H1 (cell line): Measurements from ENCODE around the gene PLCB4. TPM values are rescaled to one million over a fixed set of nuclear protein-coding genes. Genes with fewer than 3 reads are reported as not detected.
A peak's percentile ranks its signal among the peaks of the same experiment; 100 is the strongest.

Experiments used
- CTCF ChIA-PET: fragments of 300-600 bp; sonication (Branson Sonifier 250); formaldehyde crosslinking; loops from one replicate; lab custom pipeline; 2021; ENCODE audit not compliant: partially characterized antibody; lab: Charles Lee
- POLR2A ChIA-PET: fragments of 300-600 bp; sonication (Branson Sonifier 250); formaldehyde crosslinking; loops from one replicate; lab custom pipeline; 2021; ENCODE audit warnings: inconsistent platforms; ENCODE audit not compliant: partially characterized antibody; lab: Charles Lee
- DNase-seq, 2 experiments: peaks; one replicate each; pipeline versions ENCODE4 v3.0.0 to v3.0.0-alpha.2; 2010 to 2022; ENCODE audit warnings: low spot score in 2 of 2, low read depth in 1 of 2, mixed read lengths in 1 of 2
- FAIRE-seq: peaks from 2 replicates; lab custom pipeline; 2011; peaks lifted over from hg19 to GRCh38; lab: Jason Lieb, UNC
- H2AFZ ChIP-seq: 2 replicates; pipeline ENCODE4 v1.8.1; 2012; ENCODE audit warnings: low read length, inconsistent platforms
- H2AK5ac ChIP-seq: 2 replicates; pipeline ENCODE4 v1.6.1; 2013; ENCODE audit warnings: low read depth, low read length
- H2BK120ac ChIP-seq: replicated peaks from 2 replicates; pipeline ENCODE3; 2013; ENCODE audit warnings: low read depth, low read length, inconsistent platforms
- H2BK12ac ChIP-seq: 2 replicates; pipeline ENCODE4 v1.6.1; 2013; ENCODE audit warnings: low read depth, low read length
- H2BK15ac ChIP-seq: 2 replicates; pipeline ENCODE4 v1.6.1; 2013; ENCODE audit warnings: low read length
- H2BK20ac ChIP-seq: 2 replicates; pipeline ENCODE4 v1.6.1; 2013; ENCODE audit warnings: low read length
- H2BK5ac ChIP-seq: 2 replicates; pipeline ENCODE4 v1.6.1; 2013; ENCODE audit warnings: low read depth, low read length
- H3K14ac ChIP-seq: 2 replicates; pipeline ENCODE4 v1.6.1; 2013; ENCODE audit warnings: inconsistent platforms; ENCODE audit not compliant: insufficient read length
- H3K18ac ChIP-seq: 2 replicates; pipeline ENCODE4 v1.6.1; 2013; ENCODE audit warnings: low read length; ENCODE audit errors: extremely low read depth
- H3K23ac ChIP-seq: 2 replicates; pipeline ENCODE4 v1.6.1; 2013; ENCODE audit warnings: inconsistent platforms; ENCODE audit not compliant: insufficient read length
- H3K23me2 ChIP-seq: 2 replicates; pipeline ENCODE4 v1.6.1; 2013; ENCODE audit warnings: low read depth, low read length
- H3K27ac ChIP-seq: 2 replicates; pipeline ENCODE4 v1.6.1; 2011; ENCODE audit warnings: low read depth, low read length, inconsistent platforms
- H3K27me3 ChIP-seq, 4 experiments: replicated peaks in 1 of 4; 1 replicate in 1 of 4; 2 replicates in 3 of 4; pipeline versions ENCODE4 v1.6.1 to v1.8.1; 2011 to 2013; ENCODE audit warnings: low read length in 3 of 4, mild to moderate bottlenecking in 3 of 4, inconsistent platforms in 2 of 4, mixed read lengths in 2 of 4, moderate library complexity in 1 of 4; ENCODE audit not compliant: control insufficient read depth in 3 of 4, insufficient read depth in 3 of 4; ENCODE audit errors: extremely low read depth in 1 of 4
- H3K36me3 ChIP-seq, 4 experiments: 2 replicates each; pipeline versions ENCODE4 v1.6.1 to v1.8.1; 2011 to 2013; ENCODE audit warnings: mild to moderate bottlenecking in 4 of 4, low read length in 3 of 4, moderate library complexity in 2 of 4, control low read depth in 1 of 4, inconsistent platforms in 1 of 4; ENCODE audit not compliant: insufficient read depth in 4 of 4, control insufficient read depth in 2 of 4
- H3K4ac ChIP-seq: replicated peaks from 2 replicates; pipeline ENCODE3; 2013; ENCODE audit warnings: low read length, low read depth, mixed read lengths, inconsistent platforms; ENCODE audit not compliant: insufficient read length
- H3K4me1 ChIP-seq, 4 experiments: replicated peaks in 1 of 4; 1 replicate in 1 of 4; 2 replicates in 3 of 4; pipeline versions ENCODE4 v1.6.1 to v1.8.1; 2011 to 2013; ENCODE audit warnings: low read length in 3 of 4, inconsistent platforms in 2 of 4, mixed read lengths in 1 of 4; ENCODE audit not compliant: insufficient read depth in 4 of 4, control insufficient read depth in 3 of 4
- H3K4me2 ChIP-seq, 2 experiments: 2 replicates each; pipeline versions ENCODE4 v1.6.1 to v1.8.1; 2011 to 2013; ENCODE audit warnings: low read depth in 2 of 2, low read length in 2 of 2, control low read depth in 1 of 2, inconsistent platforms in 1 of 2, mild to moderate bottlenecking in 1 of 2; ENCODE audit not compliant: insufficient read depth in 1 of 2
- H3K4me3 ChIP-seq, 4 experiments: fragments of 200-600, 300-600 bp in 1 of 4; sonication (generic), shearing (Covaris generic), sonication (Bioruptor Twin) in 1 of 4; 2 replicates each; pipeline versions ENCODE4 v1.5.1 to v1.8.1; 2011 to 2016; ENCODE audit warnings: low read length in 4 of 4, low read depth in 3 of 4, control low read depth in 2 of 4, inconsistent platforms in 2 of 4, mild to moderate bottlenecking in 2 of 4, mixed read lengths in 1 of 4, moderate library complexity in 1 of 4; ENCODE audit not compliant: insufficient read depth in 2 of 4; ENCODE audit errors: extremely low read depth in 1 of 4
- H3K56ac ChIP-seq: replicated peaks from 2 replicates; pipeline ENCODE3; 2013; ENCODE audit warnings: low read depth, mild to moderate bottlenecking, mixed read lengths, low read length, inconsistent platforms; ENCODE audit not compliant: insufficient read length
- H3K79me1 ChIP-seq: 2 replicates; pipeline ENCODE4 v1.6.1; 2013; ENCODE audit warnings: low read depth, low read length, control low read depth
- H3K79me2 ChIP-seq, 2 experiments: 2 replicates each; pipeline versions ENCODE4 v1.6.1 to v1.8.1; 2012 to 2013; ENCODE audit warnings: low read length in 2 of 2, mild to moderate bottlenecking in 2 of 2, inconsistent platforms in 1 of 2; ENCODE audit not compliant: insufficient read depth in 2 of 2, control insufficient read depth in 1 of 2
- H3K9ac ChIP-seq, 4 experiments: replicated peaks in 1 of 4; 1 replicate in 1 of 4; 2 replicates in 3 of 4; pipeline versions ENCODE4 v1.6.1 to v1.8.1; 2011 to 2013; ENCODE audit warnings: low read depth in 3 of 4, low read length in 3 of 4, control low read depth in 2 of 4, mild to moderate bottlenecking in 2 of 4, moderate library complexity in 2 of 4, inconsistent platforms in 1 of 4; ENCODE audit errors: extremely low read depth in 1 of 4
- H3K9me3 ChIP-seq, 2 experiments: 2 replicates each; pipeline versions ENCODE4 v1.6.1 to v1.8.1; 2012 to 2013; ENCODE audit warnings: mild to moderate bottlenecking in 2 of 2, moderate library complexity in 2 of 2, control low read depth in 1 of 2, inconsistent platforms in 1 of 2, low read depth in 1 of 2, low read length in 1 of 2, mixed read lengths in 1 of 2; ENCODE audit not compliant: insufficient read depth in 2 of 2
- H4K20me1 ChIP-seq, 2 experiments: replicated peaks in 1 of 2; 2 replicates each; pipeline versions ENCODE3 to v1.8.1; 2011 to 2013; ENCODE audit warnings: inconsistent platforms in 2 of 2, low read length in 2 of 2, mild to moderate bottlenecking in 1 of 2; ENCODE audit not compliant: insufficient read depth in 2 of 2, control insufficient read depth in 1 of 2
- H4K5ac ChIP-seq: 2 replicates; pipeline ENCODE4 v1.6.1; 2013; ENCODE audit warnings: low read length, low read depth, mixed read lengths, inconsistent platforms; ENCODE audit not compliant: insufficient read length
- H4K8ac ChIP-seq: 2 replicates; pipeline ENCODE4 v1.8.0; 2013; ENCODE audit warnings: mild to moderate bottlenecking, moderate library complexity, low read length, inconsistent platforms; ENCODE audit not compliant: insufficient read depth; ENCODE audit errors: extremely low read depth
- H4K91ac ChIP-seq: replicated peaks from 2 replicates; pipeline ENCODE3; 2013; ENCODE audit warnings: low read length, mixed read lengths, inconsistent platforms; ENCODE audit not compliant: insufficient read length
- BACH1 ChIP-seq: IDR thresholded peaks from 2 replicates; pipeline ENCODE4 v1.6.1; 2012; ENCODE audit warnings: low read length, improper control_type of control experiment
- KDM4A ChIP-seq: IDR thresholded peaks from one replicate; pipeline ENCODE4 v1.7.1; 2012; ENCODE audit warnings: low read depth, mild to moderate bottlenecking, moderate library complexity, low read length, inconsistent platforms; ENCODE audit not compliant: severe bottlenecking
- KDM5A ChIP-seq: fragments of 200-600 bp; IDR thresholded peaks from 2 replicates; pipeline ENCODE4 v1.7.1; 2012; ENCODE audit warnings: mild to moderate bottlenecking, low read length, inconsistent platforms, mixed read lengths
- POLR2AphosphoS5 ChIP-seq: IDR thresholded peaks from 2 replicates; pipeline ENCODE4 v1.6.1; 2011; ENCODE audit warnings: low read depth, low read length
- WGBS, 2 experiments: shearing (Covaris generic) in 1 of 2; methylation state at CpG; one replicate each; pipeline versions ENCODE4 v1.1.6 to v1.1.7; 2013 to 2015; ENCODE audit warnings: low lambda C conversion rate in 2 of 2, mixed read lengths in 2 of 2, inconsistent platforms in 1 of 2, low coverage in 1 of 2, missing lambda C conversion rate in 1 of 2; ENCODE audit not compliant: insufficient replicate concordance in 2 of 2, insufficient coverage in 1 of 2, insufficient read length in 1 of 2; ENCODE audit errors: extremely low coverage in 1 of 2, missing lambda C conversion rate in 1 of 2; 5-methylcytosine and 5-hydroxymethylcytosine counted together
- polyA plus RNA-seq, 7 experiments: library from polyadenylated mRNA; depleted of rRNA in 3 of 7; stranded (reverse) in 5 of 7; unstranded in 2 of 7; fragments of >200 nt in 5 of 7; fragments of 200-250 nt in 2 of 7; gene quantifications; 1 replicate in 5 of 7; 2 replicates in 1 of 7; 4 replicates in 1 of 7; pipeline versions ENCODE4 v1.2.1 to v1.2.3, GENCODE V29; 2011 to 2013; ENCODE audit warnings: missing spikeins in 2 of 7, mixed read lengths in 2 of 7
- total RNA-seq: library from RNA; stranded (reverse); fragmentation: NEBNext Ultra II Directional; extraction: Animal tissue kit (Norgen Biotek cat#: 25700); gene quantifications from 2 replicates; pipeline ENCODE4 v1.2.1, GENCODE V29; 2021
- TF ChIP-seq, protein P1 (sequence below): IDR thresholded peaks from 2 replicates; pipeline ENCODE4 v1.6.1; 2012; ENCODE audit warnings: inconsistent platforms

The PLCB4 gene
- total and polyA plus RNA-seq, 2 of the 8 experiments (the other 6 are each of a cell fraction or from before 2014, with no cell fraction given) = 3.2 to 14.1 TPM

DNA sequence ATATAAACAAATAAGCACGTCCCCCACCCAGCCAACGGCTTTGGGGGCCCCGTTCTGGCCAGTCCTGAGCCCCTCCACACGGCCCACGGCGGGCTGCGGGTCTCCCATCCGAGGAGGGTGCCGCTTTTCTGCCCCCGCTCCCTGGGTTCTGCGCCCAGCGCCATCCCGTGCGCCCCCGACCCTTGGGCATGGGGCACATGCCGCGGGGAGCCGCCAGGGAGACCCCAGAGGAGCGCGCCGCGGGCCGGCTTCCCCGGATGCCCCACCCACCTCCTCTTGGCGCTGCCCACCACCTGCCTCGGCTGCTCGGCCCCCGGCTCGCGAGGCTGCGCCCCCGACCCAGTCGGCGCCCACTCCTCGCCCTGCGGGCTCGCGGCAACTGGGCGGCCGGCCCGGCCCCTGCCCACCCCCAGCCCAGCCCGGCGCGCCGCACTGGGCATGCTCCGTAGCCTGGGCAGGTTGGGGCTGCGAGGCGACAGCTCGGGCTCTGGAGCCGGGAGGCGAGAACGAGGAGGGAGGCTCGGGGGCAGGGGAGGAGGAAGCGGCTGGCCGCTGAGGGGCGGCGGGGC, 570 bp upstream of the PLCB4 start:
- Histone ChIP-seq H4K20me1 (no peaks in the 10 kb centered on the region), H3K9me3 (no peaks in the 10 kb centered on the region), H3K56ac (peak overlapping the region; percentile 49), H3K79me1 (no peaks in the 10 kb centered on the region), H3K27ac (peak overlapping the region; percentile 56; the same call in 1 of the 2 replicates), H3K18ac (0 out of 2 replicates have a peak overlapping the region, but pooled peaks have one; percentile 56), H3K4me2 (peak overlapping the region; percentile 62 to 88), H2BK120ac (no peak overlapping the region), H3K4me3 (peak overlapping the region; percentile 58 to 83 (median 70)), H3K4me1 (peaks cover 2 to 10% (median 9%) of the 10 kb centered on the region in 4 experiments), H3K9ac (peak overlapping the region in 3 of 4 experiments; percentile 51 to 67 (median 54); a peak in 4 of 7 replicates), H3K79me2 (peaks cover 0 to 41% of the 10 kb centered on the region in 2 experiments; a peak in 3 of 4 replicates), H2AK5ac (no peak overlapping the region), H3K14ac (no peak overlapping the region), H3K36me3 (no peaks in the 10 kb centered on the region), H3K23me2 (peaks cover 11% of the 10 kb centered on the region), H4K8ac (peak overlapping the region; percentile 82), H3K27me3 (no peaks in the 10 kb centered on the region), H2BK5ac (peak overlapping the region; percentile 85; the same call in 1 of the 2 replicates), H2BK15ac (no peak overlapping the region), H4K5ac (peak overlapping the region; percentile 59), H3K4ac (no peak overlapping the region), H2BK12ac (no peak overlapping the region), H2AFZ (no peak overlapping the region), H3K23ac (no peak overlapping the region), H2BK20ac (no peak overlapping the region), H4K91ac (no peak overlapping the region)
- 2% methylated on average over 17 of the region's 57 CpGs; no CpG with 5 or more reads in 1 of the 2 experiments for WGBS, 2 experiments
- ChIA-PET CTCF (no interaction called here), POLR2A (interaction anchor here (0.9 to 1.7 kb wide), 2 partner anchors 10 to 26 kb away, joined by 3 to 11 read pairs; no protein-coding TSS in a partner anchor)
- peak in 1 of 2 experiments; percentile 84 for DNase-seq
- no peak for FAIRE-seq
- TF ChIP-seq BACH1 (peak; percentile 4; the same call in 1 of the 2 replicates), KDM5A (no peak), KDM4A (peak; percentile 74), POLR2AphosphoS5 (no peak)
- TF ChIP-seq, protein P1, sequence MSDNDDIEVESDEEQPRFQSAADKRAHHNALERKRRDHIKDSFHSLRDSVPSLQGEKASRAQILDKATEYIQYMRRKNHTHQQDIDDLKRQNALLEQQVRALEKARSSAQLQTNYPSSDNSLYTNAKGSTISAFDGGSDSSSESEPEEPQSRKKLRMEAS = peak; percentile 32; the same call in 1 of the 2 replicates
